Body of pancreas (tissue), 4 donors: ENCODE results near the gene BMPR2.

Source experiments
- POLR2A ChIP-seq, 3 donors: fragments of 450-650 bp; IDR thresholded peaks; one replicate each; pipeline ENCODE4 v1.6.1; 2016; ENCODE audit warnings: antibody characterized with exemption in 3 of 3, mild to moderate bottlenecking in 2 of 3
- TF ChIP-seq, protein P1 (sequence below), 7 experiments: fragments of 450-650 bp in 4 of 7; fragments of 200-600 bp in 3 of 7; sonication (generic) in 3 of 7; IDR thresholded peaks; one replicate each; pipeline ENCODE4 v1.5.1; 2016 to 2019; ENCODE audit warnings: antibody characterized with exemption in 7 of 7

DNA sequence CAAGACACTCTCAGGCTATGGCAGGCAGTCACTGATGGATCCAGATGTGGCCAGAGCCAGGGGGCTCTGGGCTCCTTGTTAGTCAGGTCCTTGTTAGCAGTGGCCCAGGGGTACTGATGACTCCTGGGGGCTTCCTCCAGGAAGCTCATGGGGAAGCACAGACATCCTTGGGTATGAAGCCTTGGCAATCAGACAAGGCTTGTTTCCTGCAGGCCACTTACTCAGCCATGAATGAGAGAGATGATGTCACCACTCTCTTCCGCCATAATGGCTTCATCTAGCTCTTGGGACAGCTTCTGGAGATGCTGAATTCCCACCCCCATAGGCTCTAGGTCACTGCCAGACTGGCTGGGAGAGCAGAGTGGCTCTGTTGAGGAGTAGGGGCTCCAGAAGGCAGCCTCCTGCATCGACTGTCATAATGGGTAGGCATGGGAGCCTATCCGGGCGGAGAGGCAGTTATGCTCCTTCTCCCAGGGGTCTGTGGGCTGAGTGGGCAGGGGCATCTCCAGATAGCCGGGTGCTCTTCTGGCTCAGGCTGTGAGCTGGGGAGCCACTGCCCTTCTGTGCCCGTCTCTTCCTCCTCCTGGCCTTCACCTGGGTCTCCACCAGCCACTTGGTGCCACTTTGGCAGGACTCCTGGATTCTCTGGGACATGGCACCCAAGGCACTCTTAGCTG, 40.2 kb upstream of the BMPR2 start:
- TF ChIP-seq, protein P1, sequence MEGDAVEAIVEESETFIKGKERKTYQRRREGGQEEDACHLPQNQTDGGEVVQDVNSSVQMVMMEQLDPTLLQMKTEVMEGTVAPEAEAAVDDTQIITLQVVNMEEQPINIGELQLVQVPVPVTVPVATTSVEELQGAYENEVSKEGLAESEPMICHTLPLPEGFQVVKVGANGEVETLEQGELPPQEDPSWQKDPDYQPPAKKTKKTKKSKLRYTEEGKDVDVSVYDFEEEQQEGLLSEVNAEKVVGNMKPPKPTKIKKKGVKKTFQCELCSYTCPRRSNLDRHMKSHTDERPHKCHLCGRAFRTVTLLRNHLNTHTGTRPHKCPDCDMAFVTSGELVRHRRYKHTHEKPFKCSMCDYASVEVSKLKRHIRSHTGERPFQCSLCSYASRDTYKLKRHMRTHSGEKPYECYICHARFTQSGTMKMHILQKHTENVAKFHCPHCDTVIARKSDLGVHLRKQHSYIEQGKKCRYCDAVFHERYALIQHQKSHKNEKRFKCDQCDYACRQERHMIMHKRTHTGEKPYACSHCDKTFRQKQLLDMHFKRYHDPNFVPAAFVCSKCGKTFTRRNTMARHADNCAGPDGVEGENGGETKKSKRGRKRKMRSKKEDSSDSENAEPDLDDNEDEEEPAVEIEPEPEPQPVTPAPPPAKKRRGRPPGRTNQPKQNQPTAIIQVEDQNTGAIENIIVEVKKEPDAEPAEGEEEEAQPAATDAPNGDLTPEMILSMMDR (IDR thresholded peaks at IDR 0.05), result no peak
- TF ChIP-seq POLR2A (IDR thresholded peaks at IDR 0.05), result no peak
